Subcutaneous adipose tissue (tissue), 4 donors: ENCODE results near the gene CTDP1. TPM values are rescaled to one million over a fixed set of nuclear protein-coding genes. Genes with fewer than 3 reads are reported as not detected.

Experiments
- total RNA-seq, 4 donors: library from RNA; depleted of rRNA; stranded (reverse); fragments of >200 nt; gene quantifications; one replicate each; pipeline ENCODE4 v1.1.0, GENCODE V29; 2016
- TF ChIP-seq, protein P1 (sequence below): fragments of 450-650 bp; IDR thresholded peaks from one replicate; pipeline ENCODE4 v1.5.1; 2016; ENCODE audit warnings: low read depth, mild to moderate bottlenecking, control low read depth, antibody characterized with exemption, moderate library complexity

CTDP1 gene
- total RNA-seq, 4 donors from 2014 or later = 11.3 to 19.2 (median 16.2) TPM

DNA sequence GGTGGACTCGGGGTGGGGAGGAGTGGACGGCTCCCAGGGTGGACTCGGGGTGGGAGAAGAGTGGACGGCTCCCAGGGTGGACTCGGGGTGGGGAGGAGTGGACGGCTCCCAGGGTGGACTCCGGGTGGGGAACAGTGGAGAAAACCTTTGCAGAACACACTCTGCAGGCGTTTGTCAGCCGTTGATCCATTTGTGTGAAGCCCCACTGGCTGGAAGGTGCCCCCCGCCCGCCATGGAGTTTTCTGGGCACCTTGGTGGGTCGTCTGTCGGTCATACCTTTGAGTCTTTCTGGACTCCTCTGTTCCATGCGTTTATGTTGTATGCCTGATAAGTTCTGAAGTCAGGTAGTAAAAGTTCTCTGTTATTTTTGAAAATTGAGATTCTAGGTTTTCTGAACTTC lies 12.5 kb downstream of the CTDP1 start:
- TF ChIP-seq, protein P1, sequence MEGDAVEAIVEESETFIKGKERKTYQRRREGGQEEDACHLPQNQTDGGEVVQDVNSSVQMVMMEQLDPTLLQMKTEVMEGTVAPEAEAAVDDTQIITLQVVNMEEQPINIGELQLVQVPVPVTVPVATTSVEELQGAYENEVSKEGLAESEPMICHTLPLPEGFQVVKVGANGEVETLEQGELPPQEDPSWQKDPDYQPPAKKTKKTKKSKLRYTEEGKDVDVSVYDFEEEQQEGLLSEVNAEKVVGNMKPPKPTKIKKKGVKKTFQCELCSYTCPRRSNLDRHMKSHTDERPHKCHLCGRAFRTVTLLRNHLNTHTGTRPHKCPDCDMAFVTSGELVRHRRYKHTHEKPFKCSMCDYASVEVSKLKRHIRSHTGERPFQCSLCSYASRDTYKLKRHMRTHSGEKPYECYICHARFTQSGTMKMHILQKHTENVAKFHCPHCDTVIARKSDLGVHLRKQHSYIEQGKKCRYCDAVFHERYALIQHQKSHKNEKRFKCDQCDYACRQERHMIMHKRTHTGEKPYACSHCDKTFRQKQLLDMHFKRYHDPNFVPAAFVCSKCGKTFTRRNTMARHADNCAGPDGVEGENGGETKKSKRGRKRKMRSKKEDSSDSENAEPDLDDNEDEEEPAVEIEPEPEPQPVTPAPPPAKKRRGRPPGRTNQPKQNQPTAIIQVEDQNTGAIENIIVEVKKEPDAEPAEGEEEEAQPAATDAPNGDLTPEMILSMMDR = no peak

DNA sequence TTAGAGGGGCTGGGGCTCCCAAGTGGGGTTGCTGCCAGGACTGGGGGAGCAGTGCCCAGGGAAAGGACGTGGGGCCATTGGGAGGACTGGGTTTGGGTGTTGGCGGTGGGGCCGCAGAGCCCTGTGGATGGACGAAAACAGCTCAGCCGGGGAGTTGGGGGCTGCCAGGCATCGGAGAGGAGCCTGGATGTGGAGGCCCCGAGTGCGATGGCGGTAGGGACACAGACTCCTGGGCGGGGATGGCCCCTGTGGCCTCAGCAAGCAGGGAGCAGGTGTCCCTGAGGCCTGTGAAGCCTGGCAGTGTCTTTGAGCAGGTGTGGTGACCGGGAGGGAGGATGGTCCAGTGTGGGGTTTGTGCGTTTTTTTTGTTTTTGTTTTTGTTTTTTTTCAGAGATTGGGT lies 13.3 kb downstream of the CTDP1 start:
- TF ChIP-seq, protein P1 = no peak

DNA sequence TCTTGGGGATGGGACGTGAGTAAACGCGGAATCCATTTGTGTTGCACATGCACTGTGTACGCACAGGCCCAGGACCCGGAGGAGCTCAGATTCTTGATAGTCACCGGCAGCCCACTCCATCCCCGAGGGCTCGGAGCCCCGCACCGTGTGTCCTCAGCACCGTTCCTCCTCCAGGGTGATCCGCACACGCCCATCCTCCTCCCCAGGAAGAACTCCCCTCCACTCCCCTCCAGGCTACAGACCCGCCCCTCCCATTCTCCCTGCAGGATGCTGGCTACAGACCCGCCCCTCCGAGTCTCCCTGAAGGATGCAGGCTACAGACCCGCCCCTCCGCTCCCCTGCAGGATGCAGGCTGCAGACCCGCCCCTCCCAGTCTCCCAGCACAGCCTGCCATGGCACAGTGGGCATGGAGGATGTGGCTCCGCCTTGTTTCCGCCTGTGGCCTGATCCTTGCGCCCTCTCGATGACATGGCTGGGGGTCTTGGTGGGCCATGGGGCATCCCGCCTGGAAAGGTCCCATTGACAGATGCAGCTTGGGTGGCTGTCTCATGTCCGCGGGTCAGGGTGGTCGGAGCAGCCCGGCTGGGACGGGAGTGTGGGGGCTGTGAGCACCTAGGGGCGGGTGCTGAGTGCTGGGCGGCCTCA lies 14.1 kb downstream of the CTDP1 start:
- TF ChIP-seq, protein P1 = no peak

DNA sequence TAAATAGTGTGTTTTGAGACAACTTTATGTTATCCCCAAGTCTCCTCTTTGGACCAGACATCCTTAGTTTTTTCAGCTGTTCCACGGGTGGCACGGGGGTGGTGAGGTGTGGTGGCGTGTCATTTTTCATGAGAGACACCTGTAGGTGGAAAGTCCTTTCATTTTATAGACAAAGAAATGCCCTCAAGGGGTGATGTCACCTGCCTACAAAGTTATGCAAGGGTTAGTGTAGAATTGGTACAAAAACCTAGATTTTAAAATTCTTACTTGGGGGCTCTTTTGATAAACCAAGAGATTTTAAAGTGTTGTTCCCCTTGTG lies 15.3 kb downstream of the CTDP1 start:
- TF ChIP-seq, protein P1 = no peak

DNA sequence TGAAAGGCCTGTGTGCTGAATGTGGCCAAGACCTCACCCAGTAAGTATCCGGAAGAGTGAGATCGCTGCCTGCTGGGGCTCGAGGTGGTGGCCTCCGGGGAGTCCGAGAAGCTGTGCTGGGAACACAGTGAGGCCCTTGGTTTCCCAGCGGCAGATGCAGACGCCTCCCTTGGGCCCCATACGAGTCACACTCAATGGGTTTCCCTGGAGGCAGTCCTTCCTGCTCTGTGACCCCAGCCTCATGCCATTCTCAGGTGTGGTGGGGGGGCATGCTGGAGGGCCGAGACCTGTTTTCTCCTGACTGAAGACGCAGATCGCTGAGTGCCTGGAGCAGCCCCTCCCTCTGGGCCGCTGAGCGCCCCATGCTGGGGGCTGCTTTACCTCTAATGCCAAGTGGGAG lies 15.7 kb downstream of the CTDP1 start:
- TF ChIP-seq, protein P1 = no peak

DNA sequence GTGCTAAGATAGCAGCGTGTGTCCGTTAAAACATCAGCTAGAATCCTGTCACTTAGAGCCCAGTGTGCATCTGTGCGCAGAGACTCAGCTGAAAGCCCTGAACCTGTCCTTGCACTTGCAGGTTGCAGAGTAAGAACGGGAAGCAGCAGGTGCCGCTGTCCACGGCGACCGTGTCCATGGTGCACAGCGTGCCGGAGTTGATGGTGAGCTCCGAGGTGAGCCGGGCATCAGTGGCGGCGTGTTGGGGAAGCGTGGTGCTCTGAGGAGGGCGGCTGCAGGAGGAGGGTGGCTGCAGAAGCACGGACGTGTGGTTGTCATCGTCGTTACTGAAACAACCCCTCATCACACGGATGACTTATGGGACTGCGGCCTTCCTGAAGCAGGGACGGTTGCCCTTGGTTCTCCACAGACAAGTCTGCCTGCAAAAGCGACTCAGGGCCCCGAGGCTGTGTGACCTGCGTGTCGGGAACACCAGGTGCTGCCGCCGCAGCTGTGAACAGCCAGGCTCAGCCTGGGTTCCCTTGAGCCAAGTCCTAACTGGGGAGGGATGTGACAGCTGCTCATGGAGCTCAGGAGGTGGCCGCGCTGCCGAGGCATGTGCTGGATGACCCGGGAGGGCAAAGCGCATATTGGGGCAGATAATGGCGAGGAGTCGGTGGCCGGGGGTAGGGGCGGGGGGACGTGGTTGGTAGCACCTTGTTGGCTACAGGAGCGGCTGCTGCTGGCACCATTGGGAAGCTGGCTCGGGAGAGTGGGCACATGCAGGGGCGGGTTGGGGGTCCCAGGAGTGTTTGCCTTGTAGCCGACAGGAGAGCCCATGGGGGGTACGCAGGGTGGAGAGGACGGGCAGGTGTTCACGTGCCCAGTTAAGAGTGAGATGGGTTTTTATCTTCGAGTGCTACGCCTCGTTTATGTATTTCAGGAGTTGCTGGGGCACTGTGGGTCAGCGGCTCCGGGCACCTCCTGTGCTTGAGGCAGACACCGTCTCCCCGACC lies 16.6 kb downstream of the CTDP1 start:
- TF ChIP-seq, protein P1 = no peak

DNA sequence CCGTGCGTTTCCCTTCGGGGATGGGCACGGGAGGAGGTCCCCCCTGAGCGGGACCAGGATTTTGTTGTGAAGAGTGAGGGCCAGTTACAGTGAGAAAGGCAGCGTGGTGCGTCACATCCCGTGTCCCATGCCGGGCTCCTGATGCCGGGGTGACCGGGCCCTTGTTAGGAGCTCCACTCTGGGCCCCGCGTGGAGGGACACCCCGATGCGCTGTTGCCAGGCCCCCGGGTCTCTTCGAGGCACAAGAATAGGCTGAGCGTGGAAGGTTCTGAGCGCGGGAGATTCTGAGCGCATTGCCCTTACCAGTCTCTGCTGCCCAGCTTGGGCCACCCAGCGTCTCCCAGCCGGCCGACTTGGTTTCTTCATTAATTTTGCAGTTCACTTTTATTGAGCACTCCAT lies 17.6 kb downstream of the CTDP1 start:
- TF ChIP-seq, protein P1 = no peak
